Karpas-422 (cell line): ENCODE measurements around the gene TWSG1. TPM values are rescaled to one million over a fixed set of nuclear protein-coding genes. Genes with fewer than 3 reads are reported as not detected.

Experiments
- DNase-seq: peaks from one replicate; pipeline ENCODE4 v3.0.0-alpha.2; 2015
- H2AFZ ChIP-seq: fragments of 200-600 bp; sonication (generic); 2 replicates; pipeline ENCODE4 v1.6.1; 2014; ENCODE audit warnings: antibody characterized with exemption, low read length, mixed read lengths
- H3K27ac ChIP-seq: fragments of 200-600 bp; sonication (generic); 2 replicates; pipeline ENCODE4 v1.5.1; 2014; ENCODE audit warnings: mild to moderate bottlenecking, low read length, moderate library complexity
- H3K27me3 ChIP-seq: fragments of 200-600 bp; sonication (generic); 2 replicates; pipeline ENCODE4 v1.6.1; 2014; ENCODE audit warnings: low read length, mixed read lengths
- H3K36me3 ChIP-seq: fragments of 200-600 bp; sonication (generic); 2 replicates; pipeline ENCODE4 v1.6.1; 2014; ENCODE audit warnings: low read length, mixed read lengths; ENCODE audit not compliant: insufficient read depth
- H3K4me1 ChIP-seq: fragments of 200-600 bp; sonication (generic); 2 replicates; pipeline ENCODE4 v1.6.1; 2014; ENCODE audit warnings: mild to moderate bottlenecking, low read length, mixed read lengths
- H3K4me2 ChIP-seq: fragments of 200-600 bp; sonication (generic); 2 replicates; pipeline ENCODE4 v1.6.1; 2014; ENCODE audit warnings: low read length, low read depth, mild to moderate bottlenecking; ENCODE audit not compliant: poor library complexity, severe bottlenecking
- H3K4me3 ChIP-seq: fragments of 200-600 bp; sonication (generic); 2 replicates; pipeline ENCODE4 v1.5.1; 2014; ENCODE audit warnings: mild to moderate bottlenecking, antibody characterized with exemption, low read length, mixed read lengths
- H3K79me2 ChIP-seq: fragments of 200-600 bp; sonication (generic); 2 replicates; pipeline ENCODE4 v1.6.1; 2014; ENCODE audit warnings: mild to moderate bottlenecking, low read length, mixed read lengths
- H3K9ac ChIP-seq: fragments of 200-600 bp; sonication (generic); 2 replicates; pipeline ENCODE4 v1.6.0; 2014; ENCODE audit warnings: low read length
- H3K9me2 ChIP-seq: fragments of 200-600 bp; sonication (generic), shearing (Covaris generic); replicated peaks from 2 replicates; pipeline ENCODE4 v1.6.0; 2014; ENCODE audit warnings: mild to moderate bottlenecking, low read length, moderate library complexity; ENCODE audit not compliant: insufficient read depth
- H3K9me3 ChIP-seq: fragments of 300-700, 200-600 bp; sonication (generic); 2 replicates; pipeline ENCODE4 v1.6.1; 2014; ENCODE audit warnings: low read length, mixed read lengths
- H4K20me1 ChIP-seq: fragments of 200-600 bp; sonication (generic); 2 replicates; pipeline ENCODE4 v1.6.1; 2014; ENCODE audit warnings: mild to moderate bottlenecking, antibody characterized with exemption, low read length, low read depth; ENCODE audit not compliant: insufficient read depth
- total RNA-seq: library from RNA; depleted of rRNA; stranded (reverse); fragments of >200 nt; shearing (Covaris generic); gene quantifications from 2 replicates; pipeline ENCODE4 v1.2.3, GENCODE V29; 2014; ENCODE audit warnings: low replicate concordance

TWSG1 gene
- total RNA-seq, 1 experiment from 2014 or later = 16.0 TPM

DNA sequence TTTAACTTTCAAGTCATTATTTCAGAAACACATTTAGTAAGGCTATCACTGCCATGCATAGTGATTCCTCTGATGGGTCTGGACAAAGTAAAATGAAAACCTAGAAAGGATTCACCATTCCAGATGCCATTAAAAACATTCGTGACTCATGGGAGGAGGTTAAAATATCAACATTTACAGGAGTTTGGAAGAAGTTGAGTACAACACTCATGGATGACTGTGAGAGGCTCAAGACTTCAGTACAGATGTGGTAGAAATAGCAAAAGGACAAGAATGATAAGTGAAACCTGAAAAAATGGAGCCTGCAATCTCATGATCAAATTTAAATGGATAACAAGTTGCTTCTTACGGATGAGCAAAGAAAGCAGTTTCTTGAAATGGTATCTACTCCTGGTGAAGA, 5.8 kb upstream of the TWSG1 start:
- Histone ChIP-seq H3K4me2 (no peak overlapping the region), H3K9me3 (no peaks in the 10 kb centered on the region), H3K9me2 (no peaks in the 10 kb centered on the region), H4K20me1 (no peaks in the 10 kb centered on the region), H3K4me3 (no peak overlapping the region), H3K27ac (no peak overlapping the region), H2AFZ (no peak overlapping the region), H3K27me3 (no peaks in the 10 kb centered on the region), H3K36me3 (no peaks in the 10 kb centered on the region), H3K79me2 (no peaks in the 10 kb centered on the region), H3K4me1 (no peaks in the 10 kb centered on the region), H3K9ac (no peak overlapping the region)
- no peak for DNase-seq

- Histone ChIP-seq H3K9ac (no peak overlapping the region), H3K27me3 (no peaks in the 10 kb centered on the region), H4K20me1 (no peaks in the 10 kb centered on the region), H3K9me2 (no peaks in the 10 kb centered on the region), H3K36me3 (no peaks in the 10 kb centered on the region), H3K27ac (no peak overlapping the region), H3K4me3 (no peak overlapping the region), H2AFZ (no peak overlapping the region), H3K9me3 (no peaks in the 10 kb centered on the region), H3K79me2 (no peaks in the 10 kb centered on the region), H3K4me1 (peaks cover 4% of the 10 kb centered on the region), H3K4me2 (no peak overlapping the region)
- DNase-seq = no peak
Observed at GRCh38 chr18:9329471-9329870, 5.1 kb upstream of the TWSG1 start.

DNA sequence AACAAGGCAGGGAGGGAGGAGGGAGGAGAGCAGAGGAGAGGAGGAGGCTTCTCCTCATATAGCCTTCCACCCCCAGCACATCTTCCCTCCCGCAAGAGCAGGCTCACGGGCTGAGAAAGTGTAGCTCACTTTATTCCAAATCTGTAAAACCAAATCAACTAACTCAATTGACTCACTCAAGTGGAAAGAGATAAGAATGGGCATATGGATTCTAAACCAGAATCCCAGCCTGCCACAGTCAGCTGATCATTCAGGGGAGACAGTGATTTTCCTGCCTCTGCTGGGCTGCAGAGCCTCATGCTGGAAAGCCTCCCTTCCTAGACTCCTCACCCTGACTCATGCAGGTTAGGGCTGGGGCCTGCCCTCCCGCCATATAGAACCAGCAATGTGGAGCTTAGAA, 4.2 kb upstream of the TWSG1 start:
- no peak overlapping the region for H3K9ac ChIP-seq
- peaks cover 4% of the 10 kb centered on the region for H3K79me2 ChIP-seq
- H3K4me1 ChIP-seq = peaks cover 4% of the 10 kb centered on the region
- H3K9me2 ChIP-seq = no peaks in the 10 kb centered on the region
- H3K9me3 ChIP-seq = no peaks in the 10 kb centered on the region
- 0 out of 2 replicates have a peak, but pooled peaks cover 3% of the 10 kb centered on the region for H4K20me1 ChIP-seq
- no peaks in the 10 kb centered on the region for H3K36me3 ChIP-seq
- no peak overlapping the region for H3K4me3 ChIP-seq
- no peaks in the 10 kb centered on the region for H3K27me3 ChIP-seq
- DNase-seq = no peak
- no peak overlapping the region for H2AFZ ChIP-seq
- no peak overlapping the region for H3K4me2 ChIP-seq
- H3K27ac ChIP-seq = no peak overlapping the region

GRCh38 chr18:9333441-9334328, 888 bp upstream of the TWSG1 start:
- Histone ChIP-seq H3K36me3 (peaks cover 12% of the 10 kb centered on the region), H3K79me2 (peaks cover 36% of the 10 kb centered on the region), H3K27ac (no peak overlapping the region), H3K9me3 (no peaks in the 10 kb centered on the region), H3K4me1 (peaks cover 19% of the 10 kb centered on the region), H3K4me2 (peak overlapping the region; percentile 57), H3K4me3 (peak overlapping the region; percentile 53), H4K20me1 (0 out of 2 replicates have a peak, but pooled peaks cover 5% of the 10 kb centered on the region), H3K9me2 (no peaks in the 10 kb centered on the region), H2AFZ (peak overlapping the region; percentile 48; the same call in 1 of the 2 replicates), H3K9ac (no peak overlapping the region), H3K27me3 (no peaks in the 10 kb centered on the region)
- no peak for DNase-seq

- Histone ChIP-seq H3K4me1 (peaks cover 19% of the 10 kb centered on the region), H3K9me2 (no peaks in the 10 kb centered on the region), H3K79me2 (peaks cover 40% of the 10 kb centered on the region), H3K9me3 (no peaks in the 10 kb centered on the region), H3K9ac (peak overlapping the region; percentile 82), H4K20me1 (0 out of 2 replicates have a peak, but pooled peaks cover 5% of the 10 kb centered on the region), H3K27ac (no peak overlapping the region), H3K36me3 (peaks cover 14% of the 10 kb centered on the region), H3K27me3 (no peaks in the 10 kb centered on the region), H3K4me3 (peak overlapping the region; percentile 98), H2AFZ (peak overlapping the region; percentile 87; the same call in 1 of the 2 replicates), H3K4me2 (peak overlapping the region; percentile 99)
- peak; percentile 77 for DNase-seq
Observed at GRCh38 chr18:9334973-9335696, 562 bp downstream of the TWSG1 start.

- Histone ChIP-seq H3K9ac (peak overlapping the region; percentile 82), H4K20me1 (0 out of 2 replicates have a peak, but pooled peaks cover 5% of the 10 kb centered on the region), H3K27me3 (no peaks in the 10 kb centered on the region), H3K27ac (no peak overlapping the region), H3K4me1 (peaks cover 19% of the 10 kb centered on the region), H3K9me3 (no peaks in the 10 kb centered on the region), H2AFZ (no peak overlapping the region), H3K79me2 (peaks cover 44% of the 10 kb centered on the region), H3K4me3 (peak overlapping the region; percentile 98), H3K36me3 (peaks cover 18% of the 10 kb centered on the region), H3K4me2 (peak overlapping the region; percentile 99), H3K9me2 (no peaks in the 10 kb centered on the region)
- DNase-seq = no peak
Observed at GRCh38 chr18:9335697-9336045, 1.1 kb downstream of the TWSG1 start.

GRCh38 chr18:9336827-9337226, 2.3 kb downstream of the TWSG1 start:
- no peaks in the 10 kb centered on the region for H3K9me3 ChIP-seq
- 0 out of 2 replicates have a peak, but pooled peaks cover 5% of the 10 kb centered on the region for H4K20me1 ChIP-seq
- H3K4me1 ChIP-seq = peaks cover 19% of the 10 kb centered on the region
- H3K9ac ChIP-seq = no peak overlapping the region
- H2AFZ ChIP-seq = no peak overlapping the region
- H3K27me3 ChIP-seq = no peaks in the 10 kb centered on the region
- DNase-seq = no peak
- H3K27ac ChIP-seq = no peak overlapping the region
- H3K9me2 ChIP-seq = no peaks in the 10 kb centered on the region
- peak overlapping the region; percentile 99 for H3K4me2 ChIP-seq
- no peak overlapping the region for H3K4me3 ChIP-seq
- H3K79me2 ChIP-seq = peaks cover 48% of the 10 kb centered on the region
- H3K36me3 ChIP-seq = peaks cover 22% of the 10 kb centered on the region

- Histone ChIP-seq H3K4me3 (no peak overlapping the region), H3K4me1 (peaks cover 19% of the 10 kb centered on the region), H2AFZ (no peak overlapping the region), H3K27me3 (no peaks in the 10 kb centered on the region), H3K4me2 (no peak overlapping the region), H3K79me2 (peaks cover 55% of the 10 kb centered on the region), H3K9me3 (no peaks in the 10 kb centered on the region), H3K9ac (no peak overlapping the region), H4K20me1 (0 out of 2 replicates have a peak, but pooled peaks cover 5% of the 10 kb centered on the region), H3K9me2 (no peaks in the 10 kb centered on the region), H3K36me3 (peaks cover 27% of the 10 kb centered on the region), H3K27ac (no peak overlapping the region)
- DNase-seq = no peak
Observed at GRCh38 chr18:9337873-9338272, 3.3 kb downstream of the TWSG1 start.
